ENCODE data around the gene FEZ2.

DNA sequence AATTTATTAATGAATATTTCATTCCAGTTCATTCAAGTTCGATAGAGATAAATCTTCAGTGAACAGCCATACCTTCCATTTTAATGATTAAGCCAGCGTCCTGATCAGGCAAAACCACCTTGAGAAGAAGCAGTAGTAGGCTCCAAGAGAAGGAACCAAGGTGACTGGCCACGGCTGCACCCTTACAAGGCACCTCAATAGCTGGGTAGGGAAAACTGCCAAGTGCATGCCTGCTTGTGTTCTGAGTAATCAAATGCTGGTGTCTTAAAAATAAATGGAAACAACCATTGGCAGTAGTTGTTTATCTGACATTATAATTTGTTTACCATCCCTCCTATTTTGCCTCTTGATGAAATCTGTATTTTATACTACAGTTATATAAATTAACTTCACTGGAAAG lies 10.0 kb upstream of the FEZ2 start:
- TF ChIP-seq CTCF (IDR thresholded peaks at IDR 0.05) (no peak), POLR2A (IDR thresholded peaks at IDR 0.05) (no peak), POLR2AphosphoS5 (IDR thresholded peaks at IDR 0.05; ENCODE audit: insufficient read depth in 1 of 2, low read depth in 1 of 2) (no peak)

Data from vagina (tissue), 2 donors.